ENCODE data around the gene LUC7L3. TPM values are rescaled to one million over a fixed set of nuclear protein-coding genes. Genes with fewer than 3 reads are reported as not detected.

The LUC7L3 gene
- total and polyA plus RNA-seq, 10 of the 15 experiments (the other 5 are each of a cell fraction or from before 2014, with no cell fraction given) = 51.3 to 176 (median 149) TPM

DNA sequence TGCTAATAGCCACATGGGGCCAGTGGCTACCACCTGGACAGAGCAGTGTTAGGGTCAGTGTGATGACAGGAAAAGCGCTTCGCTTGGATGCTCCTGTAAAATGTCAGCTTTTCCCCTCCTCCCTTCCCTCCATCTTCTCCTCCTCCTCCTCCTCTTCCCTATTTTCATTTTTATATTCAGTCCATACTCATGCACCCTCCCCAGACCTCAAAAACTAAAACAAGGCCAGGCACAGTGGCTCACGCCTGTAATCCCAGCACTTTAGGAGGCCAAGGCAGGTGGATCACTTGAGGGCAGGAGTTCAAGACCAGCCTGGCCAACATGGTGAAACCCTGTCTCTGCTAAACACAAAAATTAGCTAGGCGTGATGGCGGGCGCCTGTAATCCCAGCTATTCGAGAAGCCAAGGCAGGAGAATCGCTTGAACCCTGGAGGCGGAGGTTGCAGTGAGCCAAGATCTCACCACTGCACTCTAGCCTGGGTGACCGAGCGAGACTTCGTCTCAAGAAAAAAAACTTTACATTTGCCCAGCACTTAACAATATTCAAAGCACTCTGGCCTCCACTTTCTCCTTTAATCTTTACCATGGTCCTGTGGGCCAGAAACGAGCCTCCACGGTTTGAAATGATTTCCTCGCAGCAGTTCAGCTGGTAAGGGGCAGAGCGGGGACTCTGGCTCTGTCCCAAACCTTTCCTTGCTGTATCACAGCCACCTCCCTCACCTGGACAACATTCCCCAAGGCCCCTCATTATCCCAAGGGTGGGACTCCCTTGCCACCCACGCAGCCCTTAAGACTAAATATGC lies 33.5 kb upstream of the LUC7L3 start (continued):
- TF ChIP-seq DPF2 (IDR thresholded peaks at IDR 0.05) (no peak), MYC (IDR thresholded peaks at IDR 0.05; ENCODE audit: insufficient read depth, insufficient read length, insufficient replicate concordance, low read length, severe bottlenecking) (no peak), TBL1XR1 (IDR thresholded peaks at IDR 0.05; ENCODE audit: low read depth, low read length) (no peak), GABPA (IDR thresholded peaks at IDR 0.05; ENCODE audit: low read depth) (no peak), LARP7 (IDR thresholded peaks at IDR 0.05) (no peak), FOS (IDR thresholded peaks at IDR 0.05; ENCODE audit: borderline replicate concordance, extremely low read depth, insufficient read length) (no peak)
- TF ChIP-seq, protein P1, sequence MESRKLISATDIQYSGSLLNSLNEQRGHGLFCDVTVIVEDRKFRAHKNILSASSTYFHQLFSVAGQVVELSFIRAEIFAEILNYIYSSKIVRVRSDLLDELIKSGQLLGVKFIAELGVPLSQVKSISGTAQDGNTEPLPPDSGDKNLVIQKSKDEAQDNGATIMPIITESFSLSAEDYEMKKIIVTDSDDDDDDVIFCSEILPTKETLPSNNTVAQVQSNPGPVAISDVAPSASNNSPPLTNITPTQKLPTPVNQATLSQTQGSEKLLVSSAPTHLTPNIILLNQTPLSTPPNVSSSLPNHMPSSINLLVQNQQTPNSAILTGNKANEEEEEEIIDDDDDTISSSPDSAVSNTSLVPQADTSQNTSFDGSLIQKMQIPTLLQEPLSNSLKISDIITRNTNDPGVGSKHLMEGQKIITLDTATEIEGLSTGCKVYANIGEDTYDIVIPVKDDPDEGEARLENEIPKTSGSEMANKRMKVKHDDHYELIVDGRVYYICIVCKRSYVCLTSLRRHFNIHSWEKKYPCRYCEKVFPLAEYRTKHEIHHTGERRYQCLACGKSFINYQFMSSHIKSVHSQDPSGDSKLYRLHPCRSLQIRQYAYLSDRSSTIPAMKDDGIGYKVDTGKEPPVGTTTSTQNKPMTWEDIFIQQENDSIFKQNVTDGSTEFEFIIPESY (IDR thresholded peaks at IDR 0.05) = no peak
- TF ChIP-seq, protein P2, sequence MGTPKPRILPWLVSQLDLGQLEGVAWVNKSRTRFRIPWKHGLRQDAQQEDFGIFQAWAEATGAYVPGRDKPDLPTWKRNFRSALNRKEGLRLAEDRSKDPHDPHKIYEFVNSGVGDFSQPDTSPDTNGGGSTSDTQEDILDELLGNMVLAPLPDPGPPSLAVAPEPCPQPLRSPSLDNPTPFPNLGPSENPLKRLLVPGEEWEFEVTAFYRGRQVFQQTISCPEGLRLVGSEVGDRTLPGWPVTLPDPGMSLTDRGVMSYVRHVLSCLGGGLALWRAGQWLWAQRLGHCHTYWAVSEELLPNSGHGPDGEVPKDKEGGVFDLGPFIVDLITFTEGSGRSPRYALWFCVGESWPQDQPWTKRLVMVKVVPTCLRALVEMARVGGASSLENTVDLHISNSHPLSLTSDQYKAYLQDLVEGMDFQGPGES (IDR thresholded peaks at IDR 0.05) = no peak

All from GM12878 (cell line).